GM21381 (cell line): Measurements from ENCODE around the gene STK31.
A peak's percentile ranks its signal among the peaks of the same experiment; 100 is the strongest.
"Not testable (repeated sequence)": the region's sequence is repeated elsewhere in the genome, so short reads cannot be mapped to it uniquely, and the experiment has no call there.

Experiments used
- ATAC-seq: cut with Tn5 transposase; IDR thresholded peaks from one replicate; pipeline ENCODE4 v1.9.1; 2021; ENCODE audit warnings: mild to moderate bottlenecking, moderate library complexity; ENCODE audit not compliant: unreplicated experiment

Gene STK31

GRCh38 chr7:23710000-23710399 is at the start of gene STK31:
Gene STK31, plus strand, starts transcription at chr7:23710219. Its CDS starts 67 bp downstream, at chr7:23710286.
- no peak for ATAC-seq

GRCh38 chr7:23661385-23661784 is 48.6 kb upstream of the STK31 start:
- no peak for ATAC-seq

- no peak for ATAC-seq
Observed at GRCh38 chr7:23662124-23662983, 47.7 kb upstream of the STK31 start.

GRCh38 chr7:23662984-23663313 is 47.1 kb upstream of the STK31 start:
- ATAC-seq: no peak

GRCh38 chr7:23664122-23664521 is 45.9 kb upstream of the STK31 start:
- ATAC-seq: no peak

GRCh38 chr7:23672033-23672432 is 38.0 kb upstream of the STK31 start:
- no peak for ATAC-seq

- ATAC-seq: peak; percentile 98
Observed at GRCh38 chr7:23679898-23680413, 30.1 kb upstream of the STK31 start, which contains the start of gene FAM221A. Gene FAM221A, plus strand, starts transcription at chr7:23680199. Its CDS starts 20 bp downstream, at chr7:23680219.

- peak; percentile 29 for ATAC-seq
Observed at GRCh38 chr7:23680414-23681405, 29.3 kb upstream of the STK31 start.

GRCh38 chr7:23684041-23684440 is 26.0 kb upstream of the STK31 start:
- not testable (repeated sequence) for ATAC-seq

GRCh38 chr7:23685731-23686130 is 24.3 kb upstream of the STK31 start:
- ATAC-seq: no peak

GRCh38 chr7:23687011-23687410 is 23.0 kb upstream of the STK31 start:
- no peak for ATAC-seq

GRCh38 chr7:23689165-23689564 is 20.9 kb upstream of the STK31 start:
- no peak for ATAC-seq

- no peak for ATAC-seq
Observed at GRCh38 chr7:23691320-23691719, 18.7 kb upstream of the STK31 start.

GRCh38 chr7:23693224-23693623 is 16.8 kb upstream of the STK31 start:
- no peak for ATAC-seq

- ATAC-seq: peak; percentile 79
Observed at GRCh38 chr7:23696916-23697441, 13.0 kb upstream of the STK31 start.

GRCh38 chr7:23698822-23699221 is 11.2 kb upstream of the STK31 start:
- ATAC-seq: no peak

GRCh38 chr7:23700046-23700445 is 10.0 kb upstream of the STK31 start:
- ATAC-seq: no peak

- ATAC-seq: no peak
Observed at GRCh38 chr7:23709081-23709750, 803 bp upstream of the STK31 start.

GRCh38 chr7:23712368-23713284 is 2.6 kb downstream of the STK31 start:
- ATAC-seq: no peak
